ENCODE data around the gene LPA.
"Not testable (repeated sequence)": the region's sequence is repeated elsewhere in the genome, so short reads cannot be mapped to it uniquely, and the experiment has no call there.

DNA sequence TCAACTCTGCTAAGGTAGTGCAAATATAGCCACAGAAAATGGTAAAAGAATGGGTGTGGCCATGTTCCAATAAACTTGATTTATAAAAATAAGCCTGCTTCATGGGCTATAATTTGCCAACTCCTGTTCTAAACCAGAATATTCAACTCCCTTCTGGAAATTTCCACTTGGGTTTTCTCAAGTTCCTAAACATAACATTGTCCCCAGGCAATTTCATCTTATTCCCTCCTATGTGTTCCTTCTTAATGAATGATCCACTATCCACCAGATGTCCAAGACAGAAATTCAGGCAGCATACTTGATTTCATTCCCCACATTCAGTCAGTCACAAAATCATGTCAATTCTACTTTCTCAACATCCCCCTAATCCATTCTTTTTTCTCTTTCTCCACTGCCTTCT is 30.9 kb upstream of the LPA start:
- TF ChIP-seq, protein P1, sequence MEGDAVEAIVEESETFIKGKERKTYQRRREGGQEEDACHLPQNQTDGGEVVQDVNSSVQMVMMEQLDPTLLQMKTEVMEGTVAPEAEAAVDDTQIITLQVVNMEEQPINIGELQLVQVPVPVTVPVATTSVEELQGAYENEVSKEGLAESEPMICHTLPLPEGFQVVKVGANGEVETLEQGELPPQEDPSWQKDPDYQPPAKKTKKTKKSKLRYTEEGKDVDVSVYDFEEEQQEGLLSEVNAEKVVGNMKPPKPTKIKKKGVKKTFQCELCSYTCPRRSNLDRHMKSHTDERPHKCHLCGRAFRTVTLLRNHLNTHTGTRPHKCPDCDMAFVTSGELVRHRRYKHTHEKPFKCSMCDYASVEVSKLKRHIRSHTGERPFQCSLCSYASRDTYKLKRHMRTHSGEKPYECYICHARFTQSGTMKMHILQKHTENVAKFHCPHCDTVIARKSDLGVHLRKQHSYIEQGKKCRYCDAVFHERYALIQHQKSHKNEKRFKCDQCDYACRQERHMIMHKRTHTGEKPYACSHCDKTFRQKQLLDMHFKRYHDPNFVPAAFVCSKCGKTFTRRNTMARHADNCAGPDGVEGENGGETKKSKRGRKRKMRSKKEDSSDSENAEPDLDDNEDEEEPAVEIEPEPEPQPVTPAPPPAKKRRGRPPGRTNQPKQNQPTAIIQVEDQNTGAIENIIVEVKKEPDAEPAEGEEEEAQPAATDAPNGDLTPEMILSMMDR (IDR thresholded peaks at IDR 0.05) = not testable (repeated sequence)
- not testable (repeated sequence) for TF ChIP-seq POLR2A (IDR thresholded peaks at IDR 0.05)

Measured in ovary (tissue), 3 donors.